Hematopoietic multipotent progenitor cell treated with erythropoietin and hydrocortisone succinate and interleukin-3 and kit ligand, for 4 days (in vitro differentiated cells): ENCODE results near the gene PTPRN2.

Source experiments
- DNase-seq: peaks from one replicate; pipeline ENCODE4 v3.0.0-alpha.2; 2015

The PTPRN2 gene

DNA sequence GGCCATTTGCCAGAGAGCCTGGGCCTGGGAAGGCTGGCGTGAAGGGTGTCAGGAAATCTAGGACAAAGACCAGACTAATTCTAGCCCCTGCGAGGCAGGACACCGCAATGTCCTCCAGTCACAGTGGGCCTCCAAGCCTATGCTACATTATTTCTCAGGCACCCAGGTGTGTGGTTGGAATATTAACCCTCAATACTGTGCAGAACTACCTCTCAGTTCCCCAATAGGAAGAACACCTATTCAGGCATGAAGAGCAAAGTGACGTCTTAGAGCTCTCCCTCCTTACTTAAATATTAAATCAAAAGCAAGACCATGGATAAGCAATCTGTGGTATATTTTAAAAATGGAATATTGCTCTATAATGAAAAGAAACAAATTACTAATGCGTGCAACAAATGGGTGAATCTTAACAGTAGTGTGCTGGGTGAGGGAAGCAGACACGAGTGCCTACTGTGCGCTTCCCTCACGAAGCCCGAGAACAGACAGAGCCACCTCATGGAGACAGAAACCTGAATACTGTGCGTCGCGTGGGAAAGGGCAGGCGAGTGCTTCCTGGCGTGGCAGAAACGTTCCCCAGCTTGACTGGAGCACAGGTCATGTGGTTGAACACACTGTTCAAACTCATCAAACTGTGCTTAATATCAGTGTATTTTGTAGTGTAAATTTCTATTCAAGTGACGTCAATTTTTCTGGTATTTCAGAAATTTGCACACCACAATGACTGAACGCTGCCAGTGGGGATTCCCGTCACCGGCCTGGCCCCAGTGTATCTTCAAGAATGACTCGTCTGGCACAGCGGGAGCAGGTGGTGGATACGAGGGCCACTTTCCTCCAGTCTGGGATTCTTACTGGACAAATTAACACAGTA is 15.5 kb upstream of the PTPRN2 start:
- DNase-seq = no peak

DNA sequence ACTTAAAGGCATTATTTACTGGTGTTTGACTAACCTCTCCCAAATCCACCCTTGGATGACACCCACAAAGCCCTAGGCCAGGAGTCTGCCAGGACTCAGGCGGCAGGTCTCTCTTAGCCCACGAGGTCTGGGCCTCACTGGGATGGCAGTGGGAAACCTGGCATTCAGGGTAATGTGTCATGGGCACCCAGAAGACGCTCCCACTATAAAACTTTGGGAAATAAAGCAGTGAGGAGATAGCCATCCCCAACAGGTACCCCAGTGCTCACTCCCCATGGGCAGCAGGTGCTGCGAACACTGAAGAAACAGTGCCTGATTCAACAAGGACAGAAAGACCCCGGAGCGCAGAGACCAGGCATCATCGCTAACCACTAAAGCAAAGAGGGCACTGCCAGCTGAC is 14.4 kb upstream of the PTPRN2 start:
- no peak for DNase-seq

DNA sequence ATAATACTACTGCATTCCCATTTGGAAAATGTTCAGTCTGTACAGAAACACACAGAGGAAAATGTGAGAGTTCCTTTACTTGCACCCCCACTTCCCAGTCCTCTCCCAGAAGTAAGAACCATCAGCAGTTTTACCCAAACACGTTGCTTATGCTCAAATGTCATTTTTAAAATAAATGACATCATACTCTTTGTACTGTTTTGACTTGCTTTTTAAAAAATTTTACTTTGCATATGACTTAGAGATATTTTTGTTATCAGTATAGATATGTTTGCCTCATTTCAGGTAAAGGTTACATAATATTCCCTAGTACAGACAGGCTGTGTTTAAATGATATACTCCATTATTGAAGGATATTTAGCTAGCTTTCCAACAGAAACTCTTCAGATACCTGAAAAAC is 13.5 kb upstream of the PTPRN2 start:
- DNase-seq = no peak

DNA sequence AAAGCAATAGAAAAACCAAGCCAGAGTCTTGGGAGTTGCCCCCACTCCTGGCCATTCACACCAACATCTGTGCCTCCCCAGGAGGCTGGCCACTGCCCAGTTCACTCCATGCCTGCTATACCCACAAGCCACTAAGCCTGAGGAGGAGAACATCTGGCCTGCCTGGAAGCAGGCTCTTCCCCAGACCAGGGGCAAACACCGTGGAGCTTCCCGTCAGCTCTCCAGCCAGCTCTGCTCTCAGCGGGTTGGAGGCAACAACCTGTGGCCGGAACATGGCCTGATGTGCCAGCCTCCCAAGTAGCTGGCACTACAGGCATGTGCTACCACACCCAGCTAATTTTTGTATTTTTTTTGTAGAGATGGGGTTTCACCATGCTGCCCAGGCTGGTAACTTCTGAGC is 9.1 kb upstream of the PTPRN2 start:
- no peak for DNase-seq

DNA sequence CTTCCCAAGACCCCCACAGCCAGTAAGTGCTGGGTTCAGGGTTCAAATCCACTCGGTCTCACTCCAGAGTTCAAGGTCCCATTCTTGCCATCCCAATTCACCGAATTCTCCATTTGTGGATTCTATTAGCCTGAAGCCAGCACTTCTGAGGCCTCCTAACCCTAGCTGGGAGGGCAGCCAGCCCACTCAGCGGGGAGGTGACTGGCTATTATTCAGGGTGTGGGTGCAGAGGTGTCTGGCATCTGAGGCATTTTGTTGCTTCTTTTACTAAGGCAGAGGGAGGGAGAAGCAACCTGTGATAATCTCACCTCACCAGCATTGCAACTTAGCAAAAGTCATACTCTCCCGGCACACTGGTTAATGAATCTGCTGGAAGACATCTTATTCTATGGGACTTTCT is 8.7 kb upstream of the PTPRN2 start:
- DNase-seq = no peak

DNA sequence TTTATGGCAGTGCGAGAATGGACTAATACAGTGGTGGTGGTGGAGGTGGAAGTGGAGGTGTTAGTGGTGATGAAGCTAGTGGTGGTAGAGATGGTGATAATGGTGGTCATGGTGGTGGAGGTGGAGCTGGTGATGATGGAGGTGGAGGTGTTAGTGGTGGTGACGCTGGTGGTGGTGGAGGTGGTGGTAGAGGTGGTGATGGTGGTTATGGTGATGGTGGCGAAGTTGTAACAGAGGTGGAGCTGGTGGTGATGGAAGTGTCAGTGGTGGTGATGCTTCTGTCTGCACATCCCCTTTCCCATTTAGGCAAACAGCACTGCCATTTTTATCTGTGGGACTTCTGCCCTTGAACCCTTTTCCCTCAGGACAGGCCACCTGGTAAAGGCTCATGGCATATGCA is 7.4 kb upstream of the PTPRN2 start:
- DNase-seq = no peak

DNA sequence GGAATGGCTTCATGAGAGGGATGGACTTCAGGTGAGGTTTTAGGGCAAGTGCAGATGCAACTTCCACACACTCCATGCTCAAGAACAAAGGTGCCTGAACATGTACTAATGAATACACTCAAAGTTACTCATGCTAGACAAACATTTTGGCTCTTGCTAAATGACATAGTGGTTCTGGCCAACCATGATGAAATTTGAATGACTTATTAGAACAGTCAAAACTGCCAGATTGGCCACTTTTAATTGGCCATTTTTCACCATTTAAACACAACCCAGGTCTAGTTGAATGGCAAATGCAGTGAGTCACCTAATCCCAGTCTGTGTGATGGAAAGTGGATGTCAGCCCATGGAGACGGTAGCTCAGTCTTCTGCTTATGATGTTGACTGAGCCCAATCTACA is 4.9 kb upstream of the PTPRN2 start:
- no peak for DNase-seq

DNA sequence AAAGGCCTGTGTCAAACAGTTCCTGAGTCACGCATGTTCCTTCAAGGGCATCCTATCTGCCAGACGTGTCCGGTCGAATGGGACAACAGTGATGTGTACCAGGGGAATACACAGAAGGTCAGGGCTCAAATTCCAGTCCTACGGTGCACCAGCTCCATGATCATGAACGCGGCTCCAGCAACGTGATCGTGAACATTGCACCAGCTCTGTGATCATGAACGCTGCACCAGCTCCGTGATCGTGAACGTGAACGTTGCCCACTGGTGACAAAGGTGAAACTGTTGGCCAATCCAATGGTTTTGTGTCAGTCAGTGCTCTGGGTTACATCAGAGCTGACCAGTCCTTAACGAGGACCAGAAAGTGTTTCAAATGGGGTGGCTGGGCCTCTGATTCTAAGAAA is 4.3 kb upstream of the PTPRN2 start:
- no peak for DNase-seq

DNA sequence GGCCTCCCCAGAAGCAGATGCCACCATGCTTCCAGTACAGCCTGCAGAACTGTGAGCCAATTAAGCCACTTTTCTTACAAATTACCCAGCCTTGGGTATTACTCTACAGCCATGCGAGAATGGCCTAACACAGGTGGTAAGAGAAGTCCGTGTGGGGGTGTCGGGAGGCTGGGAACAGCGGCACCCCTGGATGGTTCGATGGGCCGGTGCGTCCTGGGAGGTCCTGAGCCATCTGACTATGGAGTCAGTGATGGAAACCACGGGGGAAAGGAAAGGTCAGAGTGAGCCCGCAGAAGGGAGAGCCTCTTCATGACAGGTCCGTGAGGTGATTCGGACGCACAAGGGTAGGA is 2.5 kb upstream of the PTPRN2 start:
- no peak for DNase-seq

DNA sequence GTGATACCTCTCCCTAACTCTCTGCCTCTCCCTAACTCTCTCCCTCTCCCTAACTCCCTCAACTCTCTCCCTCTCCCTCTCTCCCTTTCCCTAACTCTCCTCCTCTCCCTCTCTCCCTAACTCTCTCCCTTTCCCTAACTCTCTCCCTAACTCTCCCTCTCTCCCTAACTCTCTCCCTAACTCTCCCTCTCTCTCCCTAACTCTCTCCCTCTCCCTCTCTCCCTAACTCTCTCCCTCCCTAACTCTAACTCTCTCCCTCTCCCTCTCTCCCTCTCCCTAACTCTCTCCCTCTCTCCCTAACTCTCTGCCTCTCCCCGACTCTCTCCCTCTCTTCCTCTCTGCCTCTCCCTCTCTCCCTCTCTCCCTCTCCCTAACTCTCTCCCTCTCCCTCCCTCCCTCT is 2.0 kb upstream of the PTPRN2 start:
- no peak for DNase-seq

DNA sequence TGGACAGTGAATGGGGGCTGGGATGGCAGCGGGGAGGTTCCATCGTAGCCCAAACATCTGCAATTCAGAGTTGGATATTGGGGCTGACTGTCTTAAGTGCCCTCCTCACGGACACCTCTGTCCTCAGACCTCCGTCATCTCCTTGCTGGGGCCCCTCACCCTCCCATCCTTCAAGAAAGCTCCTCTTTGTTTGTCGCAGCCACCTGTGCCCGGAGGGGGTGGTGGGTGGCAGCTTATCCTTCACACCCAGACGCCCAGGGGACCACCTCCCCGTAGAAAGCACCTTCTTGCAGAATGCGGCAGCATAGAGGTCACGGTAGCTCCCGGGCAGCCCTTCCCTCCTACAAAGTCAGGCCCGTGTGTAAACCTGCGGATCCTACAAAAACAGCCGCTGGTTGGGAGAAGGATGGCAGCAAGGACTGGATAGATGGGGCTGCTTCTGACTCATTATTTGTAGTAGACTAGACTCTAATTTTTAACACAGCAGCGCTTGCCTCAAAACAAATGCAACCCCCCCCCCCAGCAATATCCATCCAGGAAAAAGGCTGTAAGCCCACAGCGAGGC is 1.3 kb upstream of the PTPRN2 start:
- DNase-seq = no peak

DNA sequence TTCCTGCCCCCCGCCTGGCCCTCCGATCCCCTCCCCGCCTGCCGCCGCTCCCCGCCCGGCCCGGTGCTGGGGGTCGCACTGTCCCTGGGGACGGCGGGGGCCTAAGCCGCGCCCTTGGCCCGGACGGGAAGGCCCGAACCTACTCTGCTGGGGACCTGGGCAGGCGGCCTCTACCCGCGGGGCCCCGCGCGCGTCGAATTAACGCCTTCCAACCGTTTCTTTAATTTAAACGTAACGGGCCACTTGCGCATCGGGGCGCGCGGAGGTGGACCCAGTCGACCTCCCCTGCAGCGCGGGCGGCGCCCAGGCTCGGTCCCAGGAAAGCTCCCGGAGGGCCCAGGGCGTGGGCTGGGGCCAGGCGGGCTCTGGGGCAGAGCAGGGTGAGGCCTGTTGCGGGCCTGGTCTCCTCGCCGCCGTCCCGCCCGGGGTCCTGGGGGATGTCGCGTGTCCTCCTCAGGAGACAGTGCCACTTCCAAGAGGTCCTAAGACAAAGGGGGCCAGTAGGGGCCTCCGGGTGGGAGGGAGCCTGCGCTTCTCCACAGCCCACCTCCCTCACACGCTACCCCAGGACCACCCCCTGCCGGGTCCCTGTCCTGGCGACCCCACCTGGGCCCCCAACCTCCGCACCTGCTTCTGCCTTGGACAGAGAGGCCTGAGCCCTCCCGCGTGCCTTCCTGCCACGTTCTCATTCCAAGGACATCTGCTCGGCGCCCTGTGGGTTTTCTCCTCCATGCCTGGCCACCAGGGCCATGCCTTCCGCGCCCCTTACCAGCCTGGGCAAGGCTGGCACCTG is 658 bp upstream of the PTPRN2 start:
- DNase-seq = peak; percentile 33

DNA sequence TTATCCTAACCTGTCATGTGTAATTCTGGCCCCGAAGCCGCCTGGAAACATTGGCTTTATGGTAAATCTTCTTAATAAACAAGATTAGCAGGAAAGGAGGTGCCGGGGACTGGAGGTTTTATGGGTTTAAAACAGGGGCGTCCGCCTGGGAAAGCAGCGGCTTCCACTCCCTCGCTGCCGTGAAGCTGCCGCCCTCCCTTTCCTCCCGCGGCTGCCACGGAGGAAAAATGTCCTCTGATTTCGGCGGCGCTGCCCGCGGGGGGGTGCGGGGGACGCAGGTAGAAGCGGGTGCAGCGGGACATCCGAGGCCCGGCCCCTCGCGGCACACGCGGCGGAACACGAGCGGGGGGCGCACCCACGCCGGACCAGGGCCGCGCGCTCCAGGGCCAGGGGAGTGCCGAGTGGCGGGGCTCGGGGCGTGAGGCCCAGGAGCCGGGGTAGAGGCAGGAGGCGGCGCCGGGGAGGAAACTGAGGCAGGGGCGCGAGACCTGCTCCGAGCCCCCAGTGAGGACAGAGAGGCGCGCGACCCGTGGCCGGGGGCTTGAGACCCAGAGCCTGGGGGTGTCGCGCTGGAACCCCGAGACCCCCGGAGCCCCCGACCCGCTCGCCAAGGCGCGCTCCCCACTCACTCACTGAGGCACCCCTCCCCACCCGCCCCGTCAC is 993 bp downstream of the PTPRN2 start:
- DNase-seq = no peak

DNA sequence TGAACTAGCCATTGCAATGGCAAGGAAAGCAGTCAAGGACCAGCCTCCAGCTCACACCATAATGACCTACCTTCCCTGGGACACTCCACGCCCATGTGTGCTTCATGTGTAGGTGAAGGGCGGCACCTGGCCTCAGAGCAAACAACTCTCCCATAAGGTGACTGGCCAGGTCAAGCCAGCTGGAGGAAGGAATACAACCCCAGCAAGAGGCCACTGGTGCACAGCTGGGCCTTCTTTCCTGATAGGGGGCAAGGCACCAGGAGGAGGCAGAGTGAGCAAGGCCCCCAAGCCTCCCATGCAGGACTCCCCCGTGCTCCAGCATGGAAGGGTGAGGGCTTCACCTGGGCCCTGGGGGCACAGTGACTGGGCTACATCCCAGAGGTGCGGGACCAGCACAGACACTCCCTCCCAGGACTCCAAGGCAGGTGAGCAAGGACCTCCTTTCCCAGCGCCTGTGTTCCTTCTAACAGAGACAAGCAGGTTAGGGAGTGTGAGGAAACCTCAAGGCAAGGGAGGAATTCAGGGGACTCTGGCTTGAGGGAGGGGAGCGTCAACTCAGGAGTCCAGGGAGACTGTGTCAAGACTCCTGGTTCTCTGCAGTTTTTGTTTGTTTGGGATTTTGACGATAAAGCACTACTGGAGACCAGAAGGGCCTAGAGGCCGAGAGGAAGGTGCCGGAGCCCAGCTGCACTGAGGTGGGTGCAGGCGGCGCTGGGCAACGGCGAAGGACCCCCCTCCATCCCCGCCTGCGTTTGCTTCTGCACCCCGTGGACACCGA is 1.7 kb downstream of the PTPRN2 start:
- no peak for DNase-seq

DNA sequence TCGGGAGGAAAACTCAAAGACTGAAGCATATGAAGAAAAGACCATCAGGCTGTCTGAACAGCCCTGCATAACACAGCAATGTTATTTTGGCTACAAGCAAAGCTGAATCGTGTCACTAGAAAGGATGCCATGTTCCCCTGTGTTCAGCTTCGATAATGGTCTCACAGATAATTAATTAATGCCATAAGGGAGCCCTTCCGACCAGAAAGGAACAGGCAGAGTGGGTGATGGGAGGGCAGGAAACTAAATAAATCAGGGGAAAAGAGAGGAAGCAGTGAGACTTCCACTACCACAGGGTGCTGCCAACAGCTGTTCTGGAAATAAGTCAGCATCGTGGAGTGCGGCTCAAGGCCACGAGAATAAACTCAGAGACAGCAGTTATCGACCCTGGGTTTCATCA is 3.2 kb downstream of the PTPRN2 start:
- no peak for DNase-seq

DNA sequence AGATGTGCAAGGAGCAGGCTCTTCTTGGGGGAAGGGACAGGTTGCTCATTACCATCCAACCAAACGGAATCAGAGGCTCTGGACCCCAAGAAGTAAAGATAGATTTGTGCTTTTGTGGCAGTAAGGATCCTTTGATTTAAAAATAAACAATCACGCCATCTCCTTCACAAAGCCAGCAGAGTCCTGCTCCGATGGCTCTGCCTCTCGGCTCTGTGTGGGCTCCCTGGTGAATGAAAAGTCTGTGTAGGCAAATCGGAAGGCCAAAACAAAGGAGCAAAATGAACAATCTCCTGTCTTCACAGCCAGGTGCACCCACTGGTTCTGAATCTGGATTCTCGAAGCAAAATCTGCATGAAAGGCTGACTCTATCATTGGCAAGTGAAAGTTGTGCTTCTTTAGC is 3.8 kb downstream of the PTPRN2 start:
- no peak for DNase-seq

DNA sequence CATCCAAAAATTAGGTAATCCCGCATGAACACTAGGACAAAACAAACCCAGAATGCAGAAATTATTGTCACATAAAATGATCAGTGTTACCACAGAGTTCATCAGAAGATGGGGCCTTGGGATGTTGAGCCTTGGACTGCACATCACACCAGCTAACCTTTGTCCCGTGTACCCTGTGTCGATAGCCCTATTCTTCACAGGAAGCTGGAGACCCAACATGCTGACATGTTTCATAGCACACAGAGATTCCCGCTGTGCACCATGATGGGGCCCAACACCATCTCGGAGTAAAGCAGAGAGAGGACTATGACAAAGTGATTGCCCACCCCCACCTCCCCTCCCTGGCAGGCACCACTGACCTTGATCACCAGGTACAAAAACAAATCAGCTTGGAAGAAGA is 4.5 kb downstream of the PTPRN2 start:
- no peak for DNase-seq

DNA sequence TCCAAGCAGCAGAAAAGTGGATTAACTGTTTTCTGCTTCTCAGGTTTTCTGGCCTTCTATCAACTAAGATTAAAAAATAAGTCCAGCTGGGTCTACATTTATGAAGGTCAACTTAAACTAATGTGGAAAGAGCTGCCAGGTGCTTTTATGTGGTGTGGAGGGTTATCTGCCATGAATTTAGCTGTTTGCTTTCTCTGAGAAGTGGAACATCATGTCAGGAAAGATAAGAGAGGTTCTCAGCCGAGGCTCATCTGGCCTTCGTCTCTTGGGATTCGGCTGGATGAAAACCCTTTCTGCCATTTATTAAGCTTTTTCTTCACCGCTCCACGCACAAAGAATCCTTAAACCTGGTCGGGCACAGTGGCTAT is 5.5 kb downstream of the PTPRN2 start:
- DNase-seq = no peak

DNA sequence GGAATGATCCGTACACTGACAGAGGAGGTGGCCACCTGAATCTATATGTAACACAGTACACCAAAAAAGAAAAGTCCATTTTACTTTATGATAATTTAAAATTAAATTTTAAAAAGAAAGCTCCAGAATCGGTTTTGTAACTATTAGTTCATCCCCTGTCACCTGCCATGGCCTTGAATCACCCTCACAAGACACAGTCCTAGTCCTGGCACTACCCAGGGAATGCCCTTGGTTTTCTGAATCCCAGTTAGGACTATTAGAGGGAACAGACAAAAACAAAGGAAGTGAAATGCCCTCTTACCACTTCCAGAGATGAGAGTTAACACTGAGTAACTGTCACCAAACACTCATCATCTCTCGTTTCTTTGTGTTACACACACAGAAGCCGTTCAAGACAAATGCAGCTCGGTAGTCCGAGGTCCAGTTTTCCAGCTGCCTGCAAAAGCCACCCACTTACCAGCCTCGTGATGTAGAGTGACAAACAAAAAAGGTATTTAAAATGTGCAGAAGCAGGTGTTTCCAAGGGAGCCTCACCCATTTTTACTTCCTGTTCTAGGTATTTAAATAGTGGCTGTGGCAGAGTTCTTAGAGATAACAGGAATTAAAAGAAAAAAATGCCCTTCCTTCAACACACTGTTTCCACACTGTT is 6.1 kb downstream of the PTPRN2 start:
- no peak for DNase-seq

DNA sequence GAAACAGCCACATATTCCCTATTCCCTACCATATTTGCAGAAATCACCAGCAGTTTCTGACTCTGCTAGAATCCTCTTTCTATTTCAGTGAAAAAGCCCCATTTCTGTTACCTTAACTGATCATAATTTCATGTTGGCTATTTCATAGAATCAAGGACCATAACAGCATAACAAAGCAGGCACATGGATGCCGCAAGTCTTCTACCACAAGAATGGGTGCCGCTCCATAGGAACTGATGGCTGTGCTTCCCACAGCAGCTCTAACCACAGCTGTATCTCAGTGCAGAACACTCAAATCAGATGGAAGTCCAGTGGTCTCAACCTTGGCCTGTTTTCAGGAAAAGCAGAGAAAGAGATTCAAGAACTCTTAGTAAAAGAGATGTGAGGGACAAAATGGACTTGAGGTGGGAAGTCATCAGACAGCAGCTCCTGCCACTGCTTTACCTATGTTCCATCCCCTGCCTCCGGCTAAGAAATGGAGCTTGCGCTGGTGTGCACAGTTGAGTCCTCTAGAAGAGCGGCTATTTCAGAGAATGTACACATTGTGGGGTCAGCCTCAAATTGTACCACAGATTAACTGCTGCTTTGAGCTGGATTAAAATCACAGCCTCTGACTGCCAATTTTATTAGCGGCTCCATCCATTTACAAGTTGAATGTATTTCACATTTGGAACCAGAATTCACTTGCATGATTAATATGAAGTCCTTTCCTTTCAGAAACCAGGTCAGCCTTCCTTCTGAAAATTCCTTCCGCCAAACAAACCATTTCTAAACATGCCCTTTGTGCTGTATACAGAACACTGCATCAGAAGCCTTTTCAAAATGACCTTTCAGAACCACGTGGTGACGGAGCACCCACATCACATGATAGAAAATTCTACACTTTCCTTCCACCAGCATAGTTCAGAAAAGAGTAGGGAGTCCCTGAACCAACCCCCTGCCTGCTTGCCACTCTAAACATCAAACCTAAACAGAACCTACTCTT is 7.7 kb downstream of the PTPRN2 start:
- DNase-seq = no peak
